ENCODE measurements around the gene VLDLR.

GRCh38 chr9:2637390-2637789, 15.8 kb downstream of the VLDLR start:
- TF ChIP-seq CTCF (IDR thresholded peaks at IDR 0.05) (no peak), POLR2A (IDR thresholded peaks at IDR 0.05) (no peak)

All from heart left ventricle (tissue), 13 donors.